GM12878 (cell line): ENCODE results near the gene PLEKHA7.

Source experiments
- CTCF ChIP-seq, 3 experiments: IDR thresholded peaks in 2 of 3; conservative IDR thresholded peaks in 1 of 3; 2 replicates each; pipeline ENCODE4 v1.5.1; 2011; ENCODE audit warnings: low read depth in 3 of 3, low read length in 3 of 3, mild to moderate bottlenecking in 3 of 3, control low read depth in 2 of 3, moderate library complexity in 2 of 3, inconsistent platforms in 1 of 3, mixed read lengths in 1 of 3; ENCODE audit not compliant: control insufficient read depth in 2 of 3, insufficient read depth in 1 of 3; ENCODE audit errors: extremely low read depth in 1 of 3
- KDM1A ChIP-seq: fragments of 200-600 bp; sonication (generic); IDR thresholded peaks from 2 replicates; pipeline ENCODE4 v1.6.1; 2016; ENCODE audit warnings: borderline replicate concordance
- POLR2A ChIP-seq: IDR thresholded peaks from 2 replicates; pipeline ENCODE4 v1.6.1; 2011; ENCODE audit warnings: low read depth, mild to moderate bottlenecking, low read length
- STAT3 ChIP-seq: IDR thresholded peaks from 2 replicates; pipeline ENCODE4 v1.6.1; 2011; ENCODE audit warnings: low read depth, low read length, improper control_type of control experiment

DNA sequence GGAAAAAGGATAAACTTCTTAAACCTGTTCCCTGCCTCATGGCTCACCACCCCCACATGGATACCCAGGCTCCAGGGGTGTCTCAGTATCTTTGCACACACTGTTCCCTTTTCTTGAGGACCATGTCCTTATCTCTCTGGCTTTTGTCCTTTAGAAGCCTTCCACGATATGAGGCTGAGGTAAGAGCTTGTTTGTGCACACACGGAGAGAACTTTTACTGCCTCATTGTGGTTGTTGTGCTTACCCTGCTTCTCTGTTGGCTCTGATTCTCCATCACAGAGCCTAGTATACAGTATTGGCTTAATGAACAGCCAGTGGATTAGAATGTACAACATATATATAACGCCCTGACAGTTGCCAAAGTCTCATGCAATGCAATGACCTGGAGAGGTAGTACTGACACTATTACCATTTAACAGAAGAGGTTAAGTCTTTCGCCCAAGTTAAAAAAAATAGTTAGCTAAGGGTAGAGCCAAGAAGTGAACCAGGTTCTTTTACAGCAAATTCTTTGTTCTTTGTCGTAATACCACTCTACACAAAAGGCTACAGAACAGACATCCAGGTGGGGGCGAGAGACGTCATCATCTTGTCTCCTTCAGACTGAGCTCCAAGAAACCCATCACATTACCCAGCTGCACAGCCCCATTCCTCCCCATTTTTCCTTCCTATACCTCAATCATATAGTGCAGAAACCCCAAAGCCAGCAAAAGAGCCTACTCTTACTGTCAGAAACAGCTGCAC, 117.3 kb downstream of the PLEKHA7 start:
- TF ChIP-seq POLR2A, result no peak
- TF ChIP-seq CTCF (IDR thresholded peaks at IDR 0.05 in 2 of 3, conservative IDR thresholded peaks at IDR 0.05 in 1 of 3; ENCODE audit: control insufficient read depth in 2 of 3, extremely low read depth in 1 of 3, insufficient read depth in 1 of 3, low read depth in 3 of 3, low read length in 3 of 3), result no peak
- no peak for TF ChIP-seq STAT3
- no peak for TF ChIP-seq KDM1A
